GM23248 (cell line): ENCODE measurements around the gene MECP2. TPM values are rescaled to one million over a fixed set of nuclear protein-coding genes. Genes with fewer than 3 reads are reported as not detected.

Experiments
- DNase-seq: peaks from one replicate; pipeline ENCODE4 v3.0.0-alpha.2; 2015
- H2AFZ ChIP-seq: fragments of 200-600 bp; sonication (generic); 2 replicates; pipeline ENCODE4 v1.6.1; 2016; ENCODE audit warnings: antibody characterized with exemption
- H3F3A ChIP-seq: fragments of 200-600 bp; sonication (generic); 2 replicates; pipeline ENCODE4 v1.6.1; 2016; ENCODE audit warnings: mild to moderate bottlenecking, antibody characterized with exemption, mixed run types; ENCODE audit not compliant: insufficient read depth
- H3K27ac ChIP-seq: fragments of 200-600 bp; sonication (generic); 2 replicates; pipeline ENCODE4 v1.5.1; 2016; ENCODE audit warnings: mild to moderate bottlenecking
- H3K27me3 ChIP-seq: fragments of 200-600 bp; sonication (generic); replicated peaks from 2 replicates; pipeline ENCODE4 v1.6.1; 2016; ENCODE audit warnings: mild to moderate bottlenecking; ENCODE audit not compliant: insufficient read depth
- H3K36me3 ChIP-seq: fragments of 200-600 bp; sonication (generic); 2 replicates; pipeline ENCODE4 v1.6.1; 2016; ENCODE audit warnings: low read depth, mild to moderate bottlenecking
- H3K4me1 ChIP-seq: fragments of 200-600 bp; sonication (generic); 2 replicates; pipeline ENCODE4 v1.6.1; 2016; ENCODE audit warnings: mild to moderate bottlenecking; ENCODE audit not compliant: insufficient read depth
- H3K4me2 ChIP-seq: fragments of 200-600 bp; sonication (generic); one replicate; pipeline ENCODE4 v1.6.1; 2016; ENCODE audit warnings: mild to moderate bottlenecking; ENCODE audit not compliant: unreplicated experiment
- H3K4me3 ChIP-seq: fragments of 200-600 bp; sonication (generic); 2 replicates; pipeline ENCODE4 v1.5.1; 2016; ENCODE audit warnings: mild to moderate bottlenecking
- H3K79me2 ChIP-seq: fragments of 200-600 bp; sonication (generic); 2 replicates; pipeline ENCODE4 v1.6.1; 2016; ENCODE audit warnings: mild to moderate bottlenecking; ENCODE audit not compliant: insufficient read depth
- H3K9ac ChIP-seq: fragments of 200-600 bp; sonication (generic); 2 replicates; pipeline ENCODE4 v1.6.1; 2016; ENCODE audit warnings: mild to moderate bottlenecking
- H3K9me2 ChIP-seq: fragments of 200-600 bp; sonication (generic); 2 replicates; pipeline ENCODE4 v1.6.1; 2016; ENCODE audit warnings: mixed run types, mild to moderate bottlenecking, moderate library complexity; ENCODE audit not compliant: insufficient read depth
- H3K9me3 ChIP-seq: fragments of 200-600 bp; sonication (generic); one replicate; pipeline ENCODE4 v1.6.1; 2017; ENCODE audit warnings: low read depth
- H4K20me1 ChIP-seq: fragments of 200-600 bp; sonication (generic); 2 replicates; pipeline ENCODE4 v1.6.0; 2016; ENCODE audit not compliant: insufficient read depth
- EZH2 ChIP-seq: fragments of 200-600 bp; sonication (generic); IDR thresholded peaks from 2 replicates; pipeline ENCODE4 v1.6.1; 2018; ENCODE audit warnings: antibody characterized with exemption, mild to moderate bottlenecking; ENCODE audit not compliant: insufficient read depth, poor library complexity, severe bottlenecking
- EZH2phosphoT487 ChIP-seq: fragments of 200-600 bp; sonication (generic); IDR thresholded peaks from 2 replicates; pipeline ENCODE4 v1.6.1; 2018; ENCODE audit warnings: antibody characterized with exemption, moderate library complexity, mild to moderate bottlenecking, low read depth; ENCODE audit not compliant: insufficient read depth
- WGBS, 2 experiments: methylation state at CpG; one replicate each; pipeline ENCODE4 v1.1.6; 2015 to 2017; ENCODE audit warnings: low lambda C conversion rate in 2 of 2, low coverage in 1 of 2; ENCODE audit errors: missing lambda C conversion rate in 2 of 2; 5-methylcytosine and 5-hydroxymethylcytosine counted together
- in situ Hi-C: fragments of 300-500 bp; cut with MboI; formaldehyde crosslinking; loops from 2 replicates; pipeline ENCODE4 v1.15.0; 2020
- polyA plus RNA-seq: library from polyadenylated mRNA; unstranded; fragments of >200 nt; fragmentation: Nextera tagmentation; extraction: Ambion mirVana; gene quantifications from 2 replicates; pipeline ENCODE4 v1.2.1, GENCODE V29; 2016
- total RNA-seq: library from RNA; depleted of rRNA; stranded (reverse); fragments of >200 nt; shearing (Covaris generic); gene quantifications from 2 replicates; pipeline ENCODE4 v1.2.3, GENCODE V29; 2014

Gene MECP2
- total and polyA plus RNA-seq, 2 experiments from 2014 or later: 10.3 to 16.5 TPM

- no peaks in the 10 kb centered on the region for H3K9me2 ChIP-seq
- DNase-seq: peak; percentile 84
- peaks cover 39% of the 10 kb centered on the region for H3K79me2 ChIP-seq
- no peaks in the 10 kb centered on the region for H3K9me3 ChIP-seq
- H3K4me3 ChIP-seq: peak overlapping the region; percentile 54; the same call in 1 of the 2 replicates
- in situ Hi-C loops: no loop called here
- H3K4me2 ChIP-seq: peak overlapping the region; percentile 72
- peak overlapping the region; percentile 84 for H3K27ac ChIP-seq
- peaks cover 12% of the 10 kb centered on the region; the same call in 1 of the 2 replicates for H3F3A ChIP-seq
- no peaks in the 10 kb centered on the region for H3K36me3 ChIP-seq
- peaks cover 20% of the 10 kb centered on the region for H3K4me1 ChIP-seq
- no peak for TF ChIP-seq EZH2phosphoT487
- no peak for TF ChIP-seq EZH2
- H2AFZ ChIP-seq: no peak overlapping the region
- H4K20me1 ChIP-seq: no peaks in the 10 kb centered on the region
- no peaks in the 10 kb centered on the region for H3K27me3 ChIP-seq
- peak overlapping the region; percentile 92 for H3K9ac ChIP-seq
- 1 to 3% methylated on average over 9 of the region's 11 CpGs for WGBS, 2 experiments
These were observed 76.3 kb downstream of the MECP2 start for GRCh38 chrX:154021131-154021611.

GRCh38 chrX:154020536-154021115 lies 76.9 kb downstream of the MECP2 start:
- Histone ChIP-seq H3K79me2 (peaks cover 39% of the 10 kb centered on the region), H3K27me3 (no peaks in the 10 kb centered on the region), H3K9me2 (no peaks in the 10 kb centered on the region), H3K27ac (peak overlapping the region; percentile 84), H3K36me3 (no peaks in the 10 kb centered on the region), H2AFZ (no peak overlapping the region), H3K4me2 (peak overlapping the region; percentile 72), H3K4me1 (peaks cover 20% of the 10 kb centered on the region), H3F3A (peaks cover 12% of the 10 kb centered on the region; the same call in 1 of the 2 replicates), H3K9me3 (no peaks in the 10 kb centered on the region), H4K20me1 (no peaks in the 10 kb centered on the region), H3K4me3 (peak overlapping the region; percentile 54), H3K9ac (peak overlapping the region; percentile 92)
- WGBS, 2 experiments: 9 to 29% methylated on average over 6 to 8 of the region's 9 CpGs
- TF ChIP-seq EZH2phosphoT487 (no peak), EZH2 (no peak)
- in situ Hi-C loops: no loop called here
- DNase-seq: peak; percentile 48

GRCh38 chrX:154019633-154020528 lies 77.6 kb downstream of the MECP2 start, which contains the start of gene IRAK1:
Gene IRAK1, minus strand, starts transcription at chrX:154019902. Its CDS starts 90 bp downstream, at chrX:154019812.
- Histone ChIP-seq H3K9ac (peak within 1 kb of the TSS; percentile 92), H3K27ac (peak within 1 kb of the TSS; percentile 84), H3K4me2 (peak within 1 kb of the TSS; percentile 85), H3K9me3 (no peaks in the 10 kb centered on the region), H3K27me3 (no peaks in the 10 kb centered on the region), H3F3A (peaks cover 12% of the 10 kb centered on the region; the same call in 1 of the 2 replicates), H3K36me3 (no peaks in the 10 kb centered on the region), H2AFZ (no peak within 1 kb of the TSS), H3K79me2 (peaks cover 39% of the 10 kb centered on the region), H3K9me2 (no peaks in the 10 kb centered on the region), H4K20me1 (no peaks in the 10 kb centered on the region), H3K4me3 (peak within 1 kb of the TSS; percentile 74), H3K4me1 (peaks cover 20% of the 10 kb centered on the region)
- in situ Hi-C loops: no loop called here
- DNase-seq: peak; percentile 83
- TF ChIP-seq EZH2phosphoT487: no peak
- 6 to 12% methylated on average over 18 to 24 of the region's 99 CpGs for WGBS, 2 experiments

GRCh38 chrX:154019061-154019621 lies 78.4 kb downstream of the MECP2 start:
- Histone ChIP-seq H3K9me3 (no peaks in the 10 kb centered on the region), H3K27me3 (no peaks in the 10 kb centered on the region), H3K4me2 (peak overlapping the region; percentile 85), H3K9me2 (no peaks in the 10 kb centered on the region), H3K4me1 (peaks cover 20% of the 10 kb centered on the region), H3K36me3 (no peaks in the 10 kb centered on the region), H3K9ac (peak overlapping the region; percentile 92), H2AFZ (no peak overlapping the region), H3K4me3 (peak overlapping the region; percentile 74), H3F3A (peaks cover 12% of the 10 kb centered on the region; the same call in 1 of the 2 replicates), H4K20me1 (no peaks in the 10 kb centered on the region), H3K79me2 (peaks cover 36% of the 10 kb centered on the region), H3K27ac (peak overlapping the region; percentile 84)
- peak; percentile 48 for DNase-seq
- WGBS, 2 experiments: 0% methylated on average over 3 of the region's 45 CpGs; no CpG with 5 or more reads in 1 of the 2 experiments
- in situ Hi-C loops: no loop called here
- no peak for TF ChIP-seq EZH2
- TF ChIP-seq EZH2phosphoT487: no peak
